B cell (primary cell): ENCODE measurements around the gene XG.

Experiments used
- EZH2 ChIP-seq: IDR thresholded peaks from 2 replicates; pipeline ENCODE4 v1.6.1; 2012; ENCODE audit warnings: borderline replicate concordance, low read depth, mild to moderate bottlenecking, moderate library complexity, low read length; ENCODE audit not compliant: insufficient read depth, poor library complexity, severe bottlenecking
- TF ChIP-seq, protein P1 (sequence below): fragments of 200-600 bp; IDR thresholded peaks from one replicate; pipeline ENCODE4 v1.8.0; 2022; ENCODE audit warnings: antibody characterized with exemption, mild to moderate bottlenecking

DNA sequence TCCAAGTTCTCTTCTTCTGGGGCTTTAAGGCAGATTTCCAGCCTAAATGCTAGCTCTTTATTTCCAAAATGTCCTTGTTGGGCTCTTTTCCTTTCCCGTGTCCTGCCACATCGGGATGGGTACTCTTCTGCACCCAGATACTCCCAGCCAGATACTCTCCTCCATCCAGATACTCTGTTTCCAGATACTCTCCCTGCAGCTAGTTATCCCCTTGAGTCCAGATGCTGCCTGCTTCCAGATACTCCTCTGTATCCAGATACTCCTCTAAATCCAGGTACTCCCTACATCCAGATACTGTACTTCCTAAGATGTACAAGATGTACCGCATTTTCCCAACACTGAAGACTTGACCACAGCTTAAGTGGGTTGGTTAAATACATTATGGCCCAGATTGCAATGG is 10.5 kb upstream of the XG start:
- TF ChIP-seq EZH2, result no peak
- TF ChIP-seq, protein P1, sequence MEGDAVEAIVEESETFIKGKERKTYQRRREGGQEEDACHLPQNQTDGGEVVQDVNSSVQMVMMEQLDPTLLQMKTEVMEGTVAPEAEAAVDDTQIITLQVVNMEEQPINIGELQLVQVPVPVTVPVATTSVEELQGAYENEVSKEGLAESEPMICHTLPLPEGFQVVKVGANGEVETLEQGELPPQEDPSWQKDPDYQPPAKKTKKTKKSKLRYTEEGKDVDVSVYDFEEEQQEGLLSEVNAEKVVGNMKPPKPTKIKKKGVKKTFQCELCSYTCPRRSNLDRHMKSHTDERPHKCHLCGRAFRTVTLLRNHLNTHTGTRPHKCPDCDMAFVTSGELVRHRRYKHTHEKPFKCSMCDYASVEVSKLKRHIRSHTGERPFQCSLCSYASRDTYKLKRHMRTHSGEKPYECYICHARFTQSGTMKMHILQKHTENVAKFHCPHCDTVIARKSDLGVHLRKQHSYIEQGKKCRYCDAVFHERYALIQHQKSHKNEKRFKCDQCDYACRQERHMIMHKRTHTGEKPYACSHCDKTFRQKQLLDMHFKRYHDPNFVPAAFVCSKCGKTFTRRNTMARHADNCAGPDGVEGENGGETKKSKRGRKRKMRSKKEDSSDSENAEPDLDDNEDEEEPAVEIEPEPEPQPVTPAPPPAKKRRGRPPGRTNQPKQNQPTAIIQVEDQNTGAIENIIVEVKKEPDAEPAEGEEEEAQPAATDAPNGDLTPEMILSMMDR, result no peak
